ENCODE results near the gene TCAIM. TPM values are rescaled to one million over a fixed set of nuclear protein-coding genes. Genes with fewer than 3 reads are reported as not detected.
A peak's percentile ranks its signal among the peaks of the same experiment; 100 is the strongest.
"Not testable (repeated sequence)": the region's sequence is repeated elsewhere in the genome, so short reads cannot be mapped to it uniquely, and the experiment has no call there.

TCAIM gene
- total and polyA plus RNA-seq, 9 of the 15 experiments (the other 6 are each of a cell fraction or from before 2014, with no cell fraction given), result 19.7 to 53.3 (median 36.9) TPM

DNA sequence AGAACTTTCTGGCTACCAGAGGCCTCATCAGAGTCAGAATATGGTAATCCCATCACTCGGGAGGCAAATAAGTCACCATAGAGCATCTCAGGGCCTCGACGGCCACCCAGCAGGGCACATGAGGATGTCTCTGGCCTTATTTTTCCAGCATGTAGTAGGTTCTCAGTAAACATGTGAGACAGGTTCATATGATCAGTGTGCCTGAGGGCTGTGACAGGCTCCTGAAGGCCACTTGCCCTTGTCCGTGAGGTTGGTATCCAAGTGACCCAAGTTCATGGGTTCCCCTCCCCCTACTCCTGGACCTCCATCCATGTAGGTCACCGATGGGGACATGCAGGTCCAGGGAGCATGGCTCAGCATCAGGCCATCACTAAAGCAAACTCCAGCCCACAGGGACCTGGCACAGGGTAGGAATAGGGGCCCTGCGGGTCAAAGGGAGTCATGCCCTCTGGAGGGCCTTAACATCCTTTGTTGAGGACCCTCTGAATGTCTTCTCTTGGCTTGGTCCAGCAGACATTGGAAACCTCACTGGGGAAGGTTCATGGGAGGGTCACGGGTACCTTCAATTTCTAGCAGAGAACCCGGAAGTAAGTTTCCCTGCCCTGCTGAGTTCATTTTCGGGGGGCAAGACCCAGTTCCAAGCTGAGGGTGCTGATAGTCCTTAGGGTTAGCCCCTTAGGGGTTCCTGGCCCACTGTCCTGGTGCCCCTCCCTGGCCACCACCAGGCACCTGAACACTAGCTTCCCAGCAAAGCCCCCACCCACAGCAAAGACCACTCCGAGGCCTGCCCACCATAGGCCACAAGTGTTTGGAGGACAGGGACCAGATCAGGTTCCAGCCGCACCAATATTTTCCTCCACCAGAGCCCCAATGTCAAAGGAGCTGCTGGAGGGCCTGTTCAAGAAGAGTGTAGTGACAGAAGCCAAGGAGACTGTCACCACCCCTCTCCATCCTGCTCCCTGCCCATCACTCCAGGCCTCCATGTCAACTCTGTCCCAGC lies 77.8 kb downstream of the TCAIM start:
- ATAC-seq, result no peak; the same call in 2 of the 3 replicates
- CTCF ChIA-PET (ENCODE audit: low intra/inter-chr PET ratio), result interaction anchor here (0.6 kb wide), 1 partner anchor 130 kb away, joined by 3 read pairs; no protein-coding TSS in a partner anchor
- Histone ChIP-seq H3K36me3 (ENCODE audit: control insufficient read depth, insufficient read depth, low read length) (peaks cover 5% of the 10 kb centered on the region; the same call in 1 of the 3 replicates), H4K20me1 (replicated peaks; ENCODE audit: control insufficient read depth, insufficient read depth, low read length) (no peaks in the 10 kb centered on the region), H3K4me1 (replicated peaks in 1 of 2; ENCODE audit: control insufficient read depth in 2 of 2, insufficient read depth in 2 of 2, low read length in 2 of 2) (peaks cover 0 to 30% of the 10 kb centered on the region in 2 experiments; a peak in 3 of 5 replicates), H3K4me3 (no peak overlapping the region), H3K27me3 (ENCODE audit: control insufficient read depth in 2 of 2, insufficient read depth in 2 of 2, low read length in 2 of 2) (no peaks in the 10 kb centered on the region), H3K4me2 (ENCODE audit: insufficient read depth, low read length) (no peak overlapping the region), H3K79me2 (ENCODE audit: control insufficient read depth, insufficient read depth, low read length) (no peaks in the 10 kb centered on the region), H3K9me3 (replicated peaks; ENCODE audit: control insufficient read depth, insufficient read depth, low read depth, low read length) (no peaks in the 10 kb centered on the region), H3K27ac (ENCODE audit: extremely low read depth, low read depth, low read length) (no peak overlapping the region), H2AFZ (ENCODE audit: low read depth, low read length) (no peak overlapping the region), H3K9me1 (ENCODE audit: control insufficient read depth, insufficient read depth, low read length) (peaks cover 9% of the 10 kb centered on the region), H3K9ac (ENCODE audit: insufficient read depth in 1 of 2, low read depth in 2 of 2, low read length in 2 of 2) (peak overlapping the region in 1 of 2 experiments; percentile 41; a peak in 1 of 4 replicates)
- BruUV-seq (replicated peaks), result no TSS peak
- WGBS (ENCODE audit: insufficient coverage, low coverage, missing lambda C conversion rate), result 81% methylated on average over 11 of the region's 11 CpGs
- TF ChIP-seq RAD21 (CRISPR knock-in tag; conservative IDR thresholded peaks at IDR 0.05 in 1 of 2, IDR thresholded peaks at IDR 0.05 in 1 of 2) (no peak), NELFE (IDR thresholded peaks at IDR 0.05; ENCODE audit: insufficient read depth, insufficient read length) (no peak)
- no peak for FAIRE-seq
- in situ Hi-C loops (cut with MboI) (no loop called here), intact Hi-C loops (cut with micrococcal nuclease) (no loop called here)
- DNase-seq (ENCODE audit: extremely low read depth in 1 of 4, low spot score in 3 of 4), result no peak
- POLR2A ChIA-PET, result interaction anchor here (0.7 to 1.5 kb wide), 5 partner anchors 9 to 23 kb away, joined by 3 to 5 read pairs (median 4); no protein-coding TSS in a partner anchor

DNA sequence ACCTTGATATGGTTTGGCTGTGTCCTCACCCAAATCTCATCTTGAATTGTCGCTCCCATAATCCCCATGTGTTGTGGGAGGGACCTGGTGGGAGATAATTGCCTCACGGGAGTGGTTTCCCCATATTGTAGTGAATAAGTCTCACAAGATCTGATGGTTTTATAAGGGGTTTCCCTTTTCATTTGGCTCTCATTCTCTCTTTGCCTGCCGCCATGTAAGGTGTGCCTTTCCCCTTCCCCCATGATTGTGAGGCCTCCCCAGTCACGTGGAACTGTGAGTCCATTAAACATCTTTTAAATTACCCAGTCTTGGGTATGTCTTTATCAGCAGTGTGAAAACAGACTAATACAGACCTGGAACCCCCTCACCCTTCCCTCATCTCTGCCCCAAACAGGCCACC lies 79.6 kb downstream of the TCAIM start:
- POLR2A ChIA-PET, result interaction anchor here (1.5 kb wide), 1 partner anchor 22 kb away, joined by 5 read pairs; no protein-coding TSS in a partner anchor
- H3K9ac ChIP-seq (ENCODE audit: insufficient read depth in 1 of 2, low read depth in 2 of 2, low read length in 2 of 2); DNase-seq (ENCODE audit: extremely low read depth in 1 of 4, low spot score in 3 of 4); H3K9me1 ChIP-seq (ENCODE audit: control insufficient read depth, insufficient read depth, low read length); FAIRE-seq; CTCF ChIA-PET (ENCODE audit: low intra/inter-chr PET ratio); in situ Hi-C loops (cut with MboI); H3K27ac ChIP-seq (ENCODE audit: extremely low read depth, low read depth, low read length); H3K9me3 ChIP-seq (replicated peaks; ENCODE audit: control insufficient read depth, insufficient read depth, low read depth, low read length); H4K20me1 ChIP-seq (replicated peaks; ENCODE audit: control insufficient read depth, insufficient read depth, low read length); H3K79me2 ChIP-seq (ENCODE audit: control insufficient read depth, insufficient read depth, low read length); ATAC-seq; H3K4me2 ChIP-seq (ENCODE audit: insufficient read depth, low read length); BruUV-seq (replicated peaks); H3K27me3 ChIP-seq (ENCODE audit: control insufficient read depth in 2 of 2, insufficient read depth in 2 of 2, low read length in 2 of 2); H3K36me3 ChIP-seq (ENCODE audit: control insufficient read depth, insufficient read depth, low read length); H2AFZ ChIP-seq (ENCODE audit: low read depth, low read length); intact Hi-C loops (cut with micrococcal nuclease); H3K4me3 ChIP-seq: not testable (repeated sequence)
- TF ChIP-seq ZFP36 (IDR thresholded peaks at IDR 0.05; ENCODE audit: low read depth, low read length, partially characterized antibody) (peak; percentile 59), ESRRA (IDR thresholded peaks at IDR 0.05; ENCODE audit: borderline replicate concordance, low read depth) (0 out of 2 replicates have a peak, but pooled peaks have one; percentile 42)
- 71% methylated on average over 4 of the region's 4 CpGs for WGBS (ENCODE audit: insufficient coverage, low coverage, missing lambda C conversion rate)
- H3K4me1 ChIP-seq (replicated peaks in 1 of 2; ENCODE audit: control insufficient read depth in 2 of 2, insufficient read depth in 2 of 2, low read length in 2 of 2), result peaks cover 0 to 26% of the 10 kb centered on the region in 2 experiments; a peak in 3 of 5 replicates

Data from K562 (cell line).